SK-N-SH (cell line): Measurements from ENCODE around the gene DMP1. TPM values are rescaled to one million over a fixed set of nuclear protein-coding genes. Genes with fewer than 3 reads are reported as not detected.

ENCODE experiments used
- CTCF ChIA-PET: fragments of 300-600, 350-600 bp; formaldehyde crosslinking; extraction: SDS; loops from one replicate; lab custom pipeline; 2021; lab: Yijun Ruan, JAX
- POLR2A ChIA-PET: fragments of 350-600 bp; sonication (Branson Sonifier 250); formaldehyde crosslinking; extraction: SDS; loops from one replicate; lab custom pipeline; 2020; ENCODE audit warnings: antibody characterized with exemption, inconsistent platforms; lab: Yijun Ruan, JAX
- DNase-seq: peaks from one replicate; pipeline ENCODE4 v3.0.0; 2012
- H2AFZ ChIP-seq: fragments of 200-600 bp; sonication (generic); 2 replicates; pipeline ENCODE4 v1.8.1; 2016; ENCODE audit warnings: antibody characterized with exemption, mild to moderate bottlenecking, low read depth
- H3F3A ChIP-seq: fragments of 200-600 bp; sonication (generic); replicated peaks from 2 replicates; pipeline ENCODE3; 2016; ENCODE audit warnings: antibody characterized with exemption, mild to moderate bottlenecking; ENCODE audit not compliant: insufficient read depth
- H3K27ac ChIP-seq, 2 experiments: fragments of 200-500 bp in 1 of 2; fragments of 200-600 bp in 1 of 2; sonication (Bioruptor generic) in 1 of 2; sonication (generic), shearing (Covaris generic) in 1 of 2; 2 replicates each; pipeline versions ENCODE4 v1.5.1 to v1.6.1; 2014 to 2016; ENCODE audit warnings: low read depth in 2 of 2, inconsistent platforms in 1 of 2, low read length in 1 of 2, mild to moderate bottlenecking in 1 of 2, mixed read lengths in 1 of 2
- H3K27me3 ChIP-seq: fragments of 200-600 bp; sonication (generic), shearing (Covaris generic); 2 replicates; pipeline ENCODE4 v1.6.1; 2016; ENCODE audit warnings: mixed run types; ENCODE audit not compliant: insufficient read depth
- H3K36me3 ChIP-seq, 2 experiments: fragments of 200-500 bp in 1 of 2; fragments of 200-600 bp in 1 of 2; sonication (Bioruptor generic) in 1 of 2; sonication (generic) in 1 of 2; replicated peaks in 1 of 2; 2 replicates each; pipeline versions ENCODE3 to v1.5.1; 2014 to 2016; ENCODE audit warnings: low read length in 1 of 2, mild to moderate bottlenecking in 1 of 2; ENCODE audit not compliant: insufficient read depth in 2 of 2, control insufficient read depth in 1 of 2
- H3K4me1 ChIP-seq, 2 experiments: fragments of 200-500 bp in 1 of 2; fragments of 200-600 bp in 1 of 2; sonication (Bioruptor generic) in 1 of 2; sonication (generic), shearing (Covaris generic) in 1 of 2; 2 replicates each; pipeline versions ENCODE4 v1.5.1 to v1.6.1; 2014 to 2016; ENCODE audit warnings: low read depth in 1 of 2, low read length in 1 of 2, mixed run types in 1 of 2; ENCODE audit not compliant: insufficient read depth in 2 of 2, control insufficient read depth in 1 of 2
- H3K4me2 ChIP-seq: fragments of 200-600 bp; sonication (generic), shearing (Covaris generic); 2 replicates; pipeline ENCODE4 v1.6.1; 2017; ENCODE audit warnings: mixed run types
- H3K4me3 ChIP-seq, 2 experiments: fragments of 200-500 bp in 1 of 2; fragments of 200-600 bp in 1 of 2; sonication (Bioruptor generic) in 1 of 2; sonication (generic), shearing (Covaris generic) in 1 of 2; 2 replicates each; pipeline versions ENCODE4 v1.5.1 to v1.8.1; 2014 to 2016; ENCODE audit warnings: low read depth in 2 of 2, inconsistent platforms in 1 of 2, low read length in 1 of 2, mild to moderate bottlenecking in 1 of 2, mixed read lengths in 1 of 2, moderate library complexity in 1 of 2
- H3K79me2 ChIP-seq: fragments of 200-600 bp; sonication (generic); 2 replicates; pipeline ENCODE4 v1.8.1; 2017; ENCODE audit warnings: mild to moderate bottlenecking; ENCODE audit not compliant: insufficient read depth
- H3K9ac ChIP-seq: fragments of 200-600 bp; sonication (generic); 2 replicates; pipeline ENCODE4 v1.6.1; 2017; ENCODE audit warnings: mixed run types
- H3K9me2 ChIP-seq: fragments of 200-600 bp; sonication (generic); 2 replicates; pipeline ENCODE4 v1.6.1; 2017; ENCODE audit warnings: mixed run types
- H3K9me3 ChIP-seq: fragments of 200-600 bp; sonication (generic); 2 replicates; pipeline ENCODE4 v1.6.1; 2017; ENCODE audit warnings: mixed run types, mild to moderate bottlenecking, moderate library complexity
- H4K20me1 ChIP-seq: fragments of 200-600 bp; sonication (generic); 2 replicates; pipeline ENCODE4 v1.6.1; 2017; ENCODE audit warnings: mild to moderate bottlenecking, mixed run types; ENCODE audit not compliant: insufficient read depth
- CTCF ChIP-seq: fragments of 200-600 bp; sonication (generic); IDR thresholded peaks from 2 replicates; pipeline ENCODE4 v1.6.1; 2017; ENCODE audit warnings: antibody characterized with exemption, mild to moderate bottlenecking, moderate library complexity
- ELF1 ChIP-seq: IDR thresholded peaks from 2 replicates; pipeline ENCODE4 v1.4.0; 2012
- EP300 ChIP-seq, 2 experiments: IDR thresholded peaks; 2 replicates each; pipeline versions ENCODE4 v1.4.0 to v1.6.1; 2012; ENCODE audit warnings: borderline replicate concordance in 1 of 2, low read depth in 1 of 2, low read length in 1 of 2
- EZH2phosphoT487 ChIP-seq: fragments of 200-600 bp; sonication (generic); IDR thresholded peaks from 2 replicates; pipeline ENCODE4 v1.6.1; 2017; ENCODE audit warnings: low read depth, mixed run types, mild to moderate bottlenecking, antibody characterized with exemption, moderate library complexity, borderline replicate concordance
- GABPA ChIP-seq: IDR thresholded peaks from 2 replicates; pipeline ENCODE4 v1.4.0; 2012; ENCODE audit warnings: low read depth, mild to moderate bottlenecking
- GATA2 ChIP-seq: sonication (generic); formaldehyde crosslinking; IDR thresholded peaks from 2 replicates; pipeline ENCODE4 v1.5.0; 2020; ENCODE audit warnings: mild to moderate bottlenecking, missing genetic modification reagents
- IRF3 ChIP-seq: fragments of 150-350 bp; IDR thresholded peaks from 2 replicates; pipeline ENCODE4 v1.6.1; 2016; ENCODE audit warnings: mild to moderate bottlenecking, low read depth, low read length
- JUND ChIP-seq: IDR thresholded peaks from 2 replicates; pipeline ENCODE4 v1.4.0; 2012
- MEF2A ChIP-seq: IDR thresholded peaks from 2 replicates; pipeline ENCODE4 v1.4.0; 2012; ENCODE audit warnings: low read depth, borderline replicate concordance
- NRF1 ChIP-seq: IDR thresholded peaks from 2 replicates; pipeline ENCODE4 v1.6.1; 2012; ENCODE audit warnings: low read depth, mild to moderate bottlenecking, low read length
- PBX3 ChIP-seq: IDR thresholded peaks from 2 replicates; pipeline ENCODE4; 2012
- POLR2AphosphoS5 ChIP-seq: IDR thresholded peaks from 2 replicates; pipeline ENCODE4 v1.6.1; 2012; ENCODE audit warnings: low read depth, low read length
- RCOR1 ChIP-seq: fragments of 150-350 bp; IDR thresholded peaks from 2 replicates; pipeline ENCODE4 v1.6.1; 2017; ENCODE audit warnings: antibody characterized with exemption, low read length
- TAF1 ChIP-seq: IDR thresholded peaks from 2 replicates; pipeline ENCODE4 v1.6.1; 2012; ENCODE audit warnings: low read depth, mild to moderate bottlenecking, low read length, moderate library complexity, borderline replicate concordance
- TEAD4 ChIP-seq: IDR thresholded peaks from 2 replicates; pipeline ENCODE4 v1.4.0; 2012; ENCODE audit warnings: mild to moderate bottlenecking, borderline replicate concordance; ENCODE audit not compliant: insufficient read depth
- USF2 ChIP-seq: fragments of 150-350 bp; IDR thresholded peaks from 2 replicates; pipeline ENCODE4 v1.6.1; 2017; ENCODE audit warnings: antibody characterized with exemption, low read length, low read depth, borderline replicate concordance
- YY1 ChIP-seq: IDR thresholded peaks from 2 replicates; pipeline ENCODE4 v1.4.0; 2012; ENCODE audit warnings: low read depth, mild to moderate bottlenecking
- WGBS: methylation state at CpG from one replicate; pipeline ENCODE4 v1.1.6; 2017; ENCODE audit warnings: low lambda C conversion rate; 5-methylcytosine and 5-hydroxymethylcytosine counted together
- polyA plus RNA-seq, 3 experiments: library from polyadenylated mRNA; depleted of rRNA; stranded (reverse); fragments of >200 nt; gene quantifications; 2 replicates each; pipeline ENCODE4 v1.2.3, GENCODE V29; 2012

The DMP1 gene
- polyA plus RNA-seq, 1 of the 3 experiments (the other 2 are of a cell fraction): not detected

- Histone ChIP-seq H3K4me3 (no peak overlapping the region), H3K27me3 (no peaks in the 10 kb centered on the region; the same call in 1 of the 2 replicates), H3K4me1 (no peaks in the 10 kb centered on the region), H3K9me3 (no peaks in the 10 kb centered on the region), H3F3A (no peaks in the 10 kb centered on the region), H3K4me2 (no peak overlapping the region), H3K79me2 (no peaks in the 10 kb centered on the region), H3K9ac (no peak overlapping the region), H3K27ac (no peak overlapping the region), H3K36me3 (no peaks in the 10 kb centered on the region), H3K9me2 (no peaks in the 10 kb centered on the region), H4K20me1 (no peaks in the 10 kb centered on the region), H2AFZ (no peak overlapping the region)
- WGBS: 38% methylated on average over 2 of the region's 2 CpGs
- TF ChIP-seq GABPA: no peak
- TF ChIP-seq GATA2 (CRISPR knock-in tag): no peak
- no peak for TF ChIP-seq TAF1
- TF ChIP-seq USF2: no peak
- no peak for TF ChIP-seq JUND
- no peak for TF ChIP-seq IRF3
- no peak for TF ChIP-seq CTCF
- TF ChIP-seq PBX3: no peak
- no peak for TF ChIP-seq EP300 (IDR thresholded peaks at IDR 0.05; ENCODE audit: borderline replicate concordance in 1 of 2, low read depth in 1 of 2, low read length in 1 of 2)
- no peak for TF ChIP-seq NRF1
- TF ChIP-seq POLR2AphosphoS5: no peak
- no peak for TF ChIP-seq MEF2A
- TF ChIP-seq EZH2phosphoT487: no peak
- ChIA-PET CTCF (no interaction called here), POLR2A (no interaction called here)
- DNase-seq: no peak
Measured at GRCh38 chr4:87624698-87625097, 25.4 kb upstream of the DMP1 start.

GRCh38 chr4:87631668-87632067, 18.4 kb upstream of the DMP1 start:
- Histone ChIP-seq H2AFZ (no peak overlapping the region), H3K9ac (no peak overlapping the region)
- TF ChIP-seq JUND (no peak), RCOR1 (no peak), ELF1 (no peak), YY1 (no peak), NRF1 (no peak), TEAD4 (no peak), IRF3 (no peak)
- TF ChIP-seq, all 33 proteins: peak for 0
- Histone ChIP-seq H3K4me1 (peaks cover 0 to 5% of the 10 kb centered on the region in 2 experiments; a peak in 2 of 4 replicates), H4K20me1 (no peaks in the 10 kb centered on the region), H3F3A (no peaks in the 10 kb centered on the region), H3K27ac (no peak overlapping the region), H3K27me3 (no peaks in the 10 kb centered on the region), H3K9me2 (no peaks in the 10 kb centered on the region), H3K4me3 (no peak overlapping the region), H3K9me3 (no peaks in the 10 kb centered on the region), H3K36me3 (no peaks in the 10 kb centered on the region), H3K4me2 (no peak overlapping the region), H3K79me2 (no peaks in the 10 kb centered on the region)
- no peak for DNase-seq
- ChIA-PET POLR2A (no interaction called here), CTCF (interaction anchor here (0.9 kb wide), 1 partner anchor 14 kb away, joined by 3 read pairs; no protein-coding TSS in a partner anchor)
